Right atrium auricular region (tissue), 2 donors: ENCODE data around the gene PLCL2. TPM values are rescaled to one million over a fixed set of nuclear protein-coding genes. Genes with fewer than 3 reads are reported as not detected.

ENCODE experiments used
- DNase-seq: peaks from one replicate; pipeline ENCODE4 v3.0.0-alpha.2; 2019; ENCODE audit warnings: low spot score
- H3K27ac ChIP-seq, 2 donors: fragments of 200-600 bp; sonication (generic); 1 replicate in 1 of 2; 2 replicates in 1 of 2; pipeline ENCODE4 v1.5.1; 2016 to 2019
- H3K27me3 ChIP-seq, 2 donors: fragments of 200-600 bp; sonication (generic); one replicate each; pipeline versions ENCODE4 v1.5.1 to v1.6.0; 2017 to 2019
- H3K36me3 ChIP-seq: fragments of 200-600 bp; sonication (generic); one replicate; pipeline ENCODE4 v1.5.1; 2016
- H3K4me1 ChIP-seq, 2 donors: fragments of 200-600 bp; sonication (generic); one replicate each; pipeline versions ENCODE4 v1.5.1 to v1.6.0; 2017 to 2019
- H3K4me3 ChIP-seq, 2 donors: fragments of 200-600 bp; sonication (generic); 1 replicate in 1 of 2; 2 replicates in 1 of 2; pipeline ENCODE4 v1.5.1; 2017 to 2019; ENCODE audit warnings: mild to moderate bottlenecking in 1 of 2, moderate library complexity in 1 of 2
- H3K9me3 ChIP-seq, 2 donors: fragments of 200-600 bp; sonication (generic); one replicate each; pipeline ENCODE4 v1.5.1; 2019
- CTCF ChIP-seq, 2 donors: fragments of 200-600 bp; sonication (generic); IDR thresholded peaks; one replicate each; pipeline ENCODE4 v1.5.1; 2019; ENCODE audit warnings: antibody characterized with exemption in 2 of 2
- total RNA-seq, 2 donors: library from RNA; depleted of rRNA; stranded (reverse); fragments of >200 nt; gene quantifications; one replicate each; pipeline ENCODE4 v1.1.0, GENCODE V29; 2016

Gene PLCL2
- total RNA-seq, 2 donors from 2014 or later = 32.4 to 35.2 TPM

GRCh38 chr3:16917256-16917935, 32.6 kb downstream of the PLCL2 start:
- Histone ChIP-seq H3K4me3 (no peak overlapping the region), H3K9me3 (no peaks in the 10 kb centered on the region), H3K27ac (peak overlapping the region; percentile 58 to 66), H3K4me1 (peaks cover 0 to 30% of the 10 kb centered on the region in 2 donors), H3K36me3 (no peaks in the 10 kb centered on the region), H3K27me3 (no peaks in the 10 kb centered on the region)
- no peak for DNase-seq
- no peak for TF ChIP-seq CTCF (IDR thresholded peaks at IDR 0.05)

GRCh38 chr3:16917980-16918682, 33.4 kb downstream of the PLCL2 start:
- Histone ChIP-seq H3K9me3 (no peaks in the 10 kb centered on the region), H3K27me3 (no peaks in the 10 kb centered on the region), H3K36me3 (no peaks in the 10 kb centered on the region), H3K4me3 (no peak overlapping the region), H3K27ac (peak overlapping the region; percentile 58 to 66), H3K4me1 (peaks cover 0 to 30% of the 10 kb centered on the region in 2 donors)
- no peak for TF ChIP-seq CTCF (IDR thresholded peaks at IDR 0.05)
- no peak for DNase-seq

GRCh38 chr3:16918683-16919025, 33.9 kb downstream of the PLCL2 start:
- Histone ChIP-seq H3K9me3 (no peaks in the 10 kb centered on the region), H3K4me3 (no peak overlapping the region), H3K27ac (peak overlapping the region in 1 of 2 donors; percentile 66), H3K4me1 (peaks cover 0 to 30% of the 10 kb centered on the region in 2 donors), H3K36me3 (no peaks in the 10 kb centered on the region), H3K27me3 (no peaks in the 10 kb centered on the region)
- no peak for DNase-seq
- TF ChIP-seq CTCF (IDR thresholded peaks at IDR 0.05) = no peak

GRCh38 chr3:16923112-16923511, 38.4 kb downstream of the PLCL2 start:
- no peak overlapping the region for H3K4me3 ChIP-seq
- no peak for DNase-seq
- no peaks in the 10 kb centered on the region for H3K36me3 ChIP-seq
- H3K4me1 ChIP-seq = peaks cover 0 to 5% of the 10 kb centered on the region in 2 donors
- peaks cover 0 to 5% of the 10 kb centered on the region in 2 donors for H3K9me3 ChIP-seq
- no peak for TF ChIP-seq CTCF (IDR thresholded peaks at IDR 0.05)
- H3K27ac ChIP-seq = no peak overlapping the region
- no peaks in the 10 kb centered on the region for H3K27me3 ChIP-seq

GRCh38 chr3:16927485-16927884, 42.7 kb downstream of the PLCL2 start:
- Histone ChIP-seq H3K27me3 (no peaks in the 10 kb centered on the region), H3K9me3 (peaks cover 0 to 5% of the 10 kb centered on the region in 2 donors), H3K4me1 (peaks cover 0 to 26% of the 10 kb centered on the region in 2 donors), H3K27ac (no peak overlapping the region), H3K36me3 (no peaks in the 10 kb centered on the region), H3K4me3 (no peak overlapping the region)
- no peak for DNase-seq
- no peak for TF ChIP-seq CTCF (IDR thresholded peaks at IDR 0.05)
